ENCODE data around the gene MBLAC1. TPM values are rescaled to one million over a fixed set of nuclear protein-coding genes. Genes with fewer than 3 reads are reported as not detected.

Gene MBLAC1
- total RNA-seq, 1 experiment from 2014 or later = 3.5 TPM

DNA sequence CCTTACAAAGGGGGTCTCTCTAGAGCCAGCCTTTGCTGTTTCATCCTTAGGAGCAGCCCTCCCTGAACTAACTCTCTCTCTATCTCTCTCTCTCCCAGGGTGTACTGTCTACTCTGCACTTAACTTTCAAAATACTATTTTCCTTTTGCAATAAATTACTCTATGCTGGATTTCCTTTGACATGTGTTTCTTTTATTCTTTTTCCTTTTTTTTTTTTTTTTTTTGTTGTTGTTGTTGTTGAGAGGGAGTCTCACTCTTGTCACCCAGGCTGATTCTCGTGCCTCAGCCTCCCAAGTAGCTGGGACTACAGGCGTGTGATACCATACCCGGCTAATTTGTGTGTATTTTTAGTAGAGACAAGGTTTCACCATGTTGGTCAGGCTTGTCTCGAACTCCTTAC is 43.8 kb upstream of the MBLAC1 start:
- CTCF ChIA-PET = interaction anchor here (0.6 to 1.9 kb wide), 28 partner anchors 8 to 326 kb away, joined by 3 to 23 read pairs (median 4); partner anchors contain the start of genes AP4M1, GJC3, GPC2 and MBLAC1
- Mint-ChIP-seq H3K4me3 (peak overlapping the region; percentile 98), H3K36me3 (peaks cover 26% of the 10 kb centered on the region), H3K27me3 (ENCODE audit: low read depth) (no peaks in the 10 kb centered on the region; the same call in 1 of the 2 replicates), H3K4me1 (peaks cover 27% of the 10 kb centered on the region), H3K27ac (peak overlapping the region; percentile 91), H3K9me3 (no peaks in the 10 kb centered on the region)
- DNase-seq (ENCODE audit: low spot score) (no peak), ATAC-seq (peak; percentile 6)
- POLR2A ChIA-PET = interaction anchor here (0.7 to 3.7 kb wide), 7 partner anchors 8 to 466 kb away, joined by 3 to 56 read pairs (median 4); partner anchors contain the start of genes AP4M1, MBLAC1, MCM7 and ZKSCAN1
- TF ChIP-seq, protein P1, sequence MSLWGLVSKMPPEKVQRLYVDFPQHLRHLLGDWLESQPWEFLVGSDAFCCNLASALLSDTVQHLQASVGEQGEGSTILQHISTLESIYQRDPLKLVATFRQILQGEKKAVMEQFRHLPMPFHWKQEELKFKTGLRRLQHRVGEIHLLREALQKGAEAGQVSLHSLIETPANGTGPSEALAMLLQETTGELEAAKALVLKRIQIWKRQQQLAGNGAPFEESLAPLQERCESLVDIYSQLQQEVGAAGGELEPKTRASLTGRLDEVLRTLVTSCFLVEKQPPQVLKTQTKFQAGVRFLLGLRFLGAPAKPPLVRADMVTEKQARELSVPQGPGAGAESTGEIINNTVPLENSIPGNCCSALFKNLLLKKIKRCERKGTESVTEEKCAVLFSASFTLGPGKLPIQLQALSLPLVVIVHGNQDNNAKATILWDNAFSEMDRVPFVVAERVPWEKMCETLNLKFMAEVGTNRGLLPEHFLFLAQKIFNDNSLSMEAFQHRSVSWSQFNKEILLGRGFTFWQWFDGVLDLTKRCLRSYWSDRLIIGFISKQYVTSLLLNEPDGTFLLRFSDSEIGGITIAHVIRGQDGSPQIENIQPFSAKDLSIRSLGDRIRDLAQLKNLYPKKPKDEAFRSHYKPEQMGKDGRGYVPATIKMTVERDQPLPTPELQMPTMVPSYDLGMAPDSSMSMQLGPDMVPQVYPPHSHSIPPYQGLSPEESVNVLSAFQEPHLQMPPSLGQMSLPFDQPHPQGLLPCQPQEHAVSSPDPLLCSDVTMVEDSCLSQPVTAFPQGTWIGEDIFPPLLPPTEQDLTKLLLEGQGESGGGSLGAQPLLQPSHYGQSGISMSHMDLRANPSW (CRISPR knock-in tag; conservative IDR thresholded peaks at IDR 0.05; ENCODE audit: low read depth) = no peak
- TF ChIP-seq IRF2 (CRISPR knock-in tag; IDR thresholded peaks at IDR 0.05; ENCODE audit: borderline replicate concordance, low read depth) = no peak
- TF ChIP-seq NR1H2 (CRISPR knock-in tag; IDR thresholded peaks at IDR 0.05) = no peak
- TF ChIP-seq, protein P2, sequence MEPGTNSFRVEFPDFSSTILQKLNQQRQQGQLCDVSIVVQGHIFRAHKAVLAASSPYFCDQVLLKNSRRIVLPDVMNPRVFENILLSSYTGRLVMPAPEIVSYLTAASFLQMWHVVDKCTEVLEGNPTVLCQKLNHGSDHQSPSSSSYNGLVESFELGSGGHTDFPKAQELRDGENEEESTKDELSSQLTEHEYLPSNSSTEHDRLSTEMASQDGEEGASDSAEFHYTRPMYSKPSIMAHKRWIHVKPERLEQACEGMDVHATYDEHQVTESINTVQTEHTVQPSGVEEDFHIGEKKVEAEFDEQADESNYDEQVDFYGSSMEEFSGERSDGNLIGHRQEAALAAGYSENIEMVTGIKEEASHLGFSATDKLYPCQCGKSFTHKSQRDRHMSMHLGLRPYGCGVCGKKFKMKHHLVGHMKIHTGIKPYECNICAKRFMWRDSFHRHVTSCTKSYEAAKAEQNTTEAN (CRISPR knock-in tag; IDR thresholded peaks at IDR 0.05) = no peak
- no peak for TF ChIP-seq ZBTB21 (CRISPR knock-in tag; IDR thresholded peaks at IDR 0.05; ENCODE audit: borderline replicate concordance)

DNA sequence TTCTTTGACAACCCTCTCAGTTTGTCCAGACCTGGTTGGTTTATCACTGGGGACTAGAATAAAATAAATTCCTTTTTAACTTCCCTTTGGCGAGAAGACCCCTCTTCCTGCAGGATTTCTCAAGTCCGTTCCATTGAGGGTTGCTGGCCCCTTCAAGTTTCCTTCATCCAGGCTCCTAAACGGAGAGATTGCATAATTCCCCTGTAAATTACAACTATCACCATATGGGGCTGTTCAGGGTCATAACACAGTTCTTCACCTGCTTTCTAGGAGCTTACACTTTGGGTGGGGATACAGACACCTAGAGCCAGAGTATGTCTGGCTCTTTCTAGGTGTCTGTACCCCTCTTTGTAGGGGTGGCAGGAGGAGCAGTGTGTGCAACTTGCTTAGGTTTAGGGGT is 41.3 kb upstream of the MBLAC1 start:
- H3K27ac Mint-ChIP-seq = no peak overlapping the region
- H3K4me1 Mint-ChIP-seq = peaks cover 25% of the 10 kb centered on the region
- TF ChIP-seq ZNF232 (CRISPR knock-in tag; IDR thresholded peaks at IDR 0.05) (no peak), ZNF219 (CRISPR knock-in tag; IDR thresholded peaks at IDR 0.05; ENCODE audit: borderline replicate concordance) (no peak), ZNF138 (CRISPR knock-in tag; conservative IDR thresholded peaks at IDR 0.05) (no peak), ELF4 (CRISPR knock-in tag; IDR thresholded peaks at IDR 0.05; ENCODE audit: low read depth) (no peak), EMX1 (CRISPR knock-in tag; IDR thresholded peaks at IDR 0.05) (no peak), ZNF263 (CRISPR knock-in tag; IDR thresholded peaks at IDR 0.05; ENCODE audit: low read depth) (no peak), SMAD4 (CRISPR knock-in tag; IDR thresholded peaks at IDR 0.05) (no peak), ZNF671 (CRISPR knock-in tag; IDR thresholded peaks at IDR 0.05) (no peak), NR1H2 (CRISPR knock-in tag; IDR thresholded peaks at IDR 0.05) (no peak), TP53 (CRISPR knock-in tag; IDR thresholded peaks at IDR 0.05) (no peak), MYBL2 (CRISPR knock-in tag; IDR thresholded peaks at IDR 0.05) (no peak), CREM (CRISPR knock-in tag; IDR thresholded peaks at IDR 0.05) (no peak), RORB (CRISPR knock-in tag; IDR thresholded peaks at IDR 0.05) (no peak), OVOL2 (CRISPR knock-in tag; IDR thresholded peaks at IDR 0.05; ENCODE audit: borderline replicate concordance) (no peak)
- TF ChIP-seq, protein P3, sequence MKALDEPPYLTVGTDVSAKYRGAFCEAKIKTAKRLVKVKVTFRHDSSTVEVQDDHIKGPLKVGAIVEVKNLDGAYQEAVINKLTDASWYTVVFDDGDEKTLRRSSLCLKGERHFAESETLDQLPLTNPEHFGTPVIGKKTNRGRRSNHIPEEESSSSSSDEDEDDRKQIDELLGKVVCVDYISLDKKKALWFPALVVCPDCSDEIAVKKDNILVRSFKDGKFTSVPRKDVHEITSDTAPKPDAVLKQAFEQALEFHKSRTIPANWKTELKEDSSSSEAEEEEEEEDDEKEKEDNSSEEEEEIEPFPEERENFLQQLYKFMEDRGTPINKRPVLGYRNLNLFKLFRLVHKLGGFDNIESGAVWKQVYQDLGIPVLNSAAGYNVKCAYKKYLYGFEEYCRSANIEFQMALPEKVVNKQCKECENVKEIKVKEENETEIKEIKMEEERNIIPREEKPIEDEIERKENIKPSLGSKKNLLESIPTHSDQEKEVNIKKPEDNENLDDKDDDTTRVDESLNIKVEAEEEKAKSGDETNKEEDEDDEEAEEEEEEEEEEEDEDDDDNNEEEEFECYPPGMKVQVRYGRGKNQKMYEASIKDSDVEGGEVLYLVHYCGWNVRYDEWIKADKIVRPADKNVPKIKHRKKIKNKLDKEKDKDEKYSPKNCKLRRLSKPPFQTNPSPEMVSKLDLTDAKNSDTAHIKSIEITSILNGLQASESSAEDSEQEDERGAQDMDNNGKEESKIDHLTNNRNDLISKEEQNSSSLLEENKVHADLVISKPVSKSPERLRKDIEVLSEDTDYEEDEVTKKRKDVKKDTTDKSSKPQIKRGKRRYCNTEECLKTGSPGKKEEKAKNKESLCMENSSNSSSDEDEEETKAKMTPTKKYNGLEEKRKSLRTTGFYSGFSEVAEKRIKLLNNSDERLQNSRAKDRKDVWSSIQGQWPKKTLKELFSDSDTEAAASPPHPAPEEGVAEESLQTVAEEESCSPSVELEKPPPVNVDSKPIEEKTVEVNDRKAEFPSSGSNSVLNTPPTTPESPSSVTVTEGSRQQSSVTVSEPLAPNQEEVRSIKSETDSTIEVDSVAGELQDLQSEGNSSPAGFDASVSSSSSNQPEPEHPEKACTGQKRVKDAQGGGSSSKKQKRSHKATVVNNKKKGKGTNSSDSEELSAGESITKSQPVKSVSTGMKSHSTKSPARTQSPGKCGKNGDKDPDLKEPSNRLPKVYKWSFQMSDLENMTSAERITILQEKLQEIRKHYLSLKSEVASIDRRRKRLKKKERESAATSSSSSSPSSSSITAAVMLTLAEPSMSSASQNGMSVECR (CRISPR knock-in tag; IDR thresholded peaks at IDR 0.05; ENCODE audit: borderline replicate concordance) = no peak
- TF ChIP-seq, protein P4, sequence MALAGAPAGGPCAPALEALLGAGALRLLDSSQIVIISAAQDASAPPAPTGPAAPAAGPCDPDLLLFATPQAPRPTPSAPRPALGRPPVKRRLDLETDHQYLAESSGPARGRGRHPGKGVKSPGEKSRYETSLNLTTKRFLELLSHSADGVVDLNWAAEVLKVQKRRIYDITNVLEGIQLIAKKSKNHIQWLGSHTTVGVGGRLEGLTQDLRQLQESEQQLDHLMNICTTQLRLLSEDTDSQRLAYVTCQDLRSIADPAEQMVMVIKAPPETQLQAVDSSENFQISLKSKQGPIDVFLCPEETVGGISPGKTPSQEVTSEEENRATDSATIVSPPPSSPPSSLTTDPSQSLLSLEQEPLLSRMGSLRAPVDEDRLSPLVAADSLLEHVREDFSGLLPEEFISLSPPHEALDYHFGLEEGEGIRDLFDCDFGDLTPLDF (CRISPR knock-in tag; IDR thresholded peaks at IDR 0.05) = no peak
- TF ChIP-seq, protein P5, sequence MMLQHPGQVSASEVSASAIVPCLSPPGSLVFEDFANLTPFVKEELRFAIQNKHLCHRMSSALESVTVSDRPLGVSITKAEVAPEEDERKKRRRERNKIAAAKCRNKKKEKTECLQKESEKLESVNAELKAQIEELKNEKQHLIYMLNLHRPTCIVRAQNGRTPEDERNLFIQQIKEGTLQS (CRISPR knock-in tag; conservative IDR thresholded peaks at IDR 0.05) = no peak
- TF ChIP-seq, protein P6, sequence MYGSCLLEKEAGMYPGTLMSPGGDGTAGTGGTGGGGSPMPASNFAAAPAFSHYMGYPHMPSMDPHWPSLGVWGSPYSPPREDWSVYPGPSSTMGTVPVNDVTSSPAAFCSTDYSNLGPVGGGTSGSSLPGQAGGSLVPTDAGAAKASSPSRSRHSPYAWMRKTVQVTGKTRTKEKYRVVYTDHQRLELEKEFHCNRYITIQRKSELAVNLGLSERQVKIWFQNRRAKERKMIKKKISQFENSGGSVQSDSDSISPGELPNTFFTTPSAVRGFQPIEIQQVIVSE (CRISPR knock-in tag; IDR thresholded peaks at IDR 0.05; ENCODE audit: borderline replicate concordance) = no peak
- TF ChIP-seq, protein P7, sequence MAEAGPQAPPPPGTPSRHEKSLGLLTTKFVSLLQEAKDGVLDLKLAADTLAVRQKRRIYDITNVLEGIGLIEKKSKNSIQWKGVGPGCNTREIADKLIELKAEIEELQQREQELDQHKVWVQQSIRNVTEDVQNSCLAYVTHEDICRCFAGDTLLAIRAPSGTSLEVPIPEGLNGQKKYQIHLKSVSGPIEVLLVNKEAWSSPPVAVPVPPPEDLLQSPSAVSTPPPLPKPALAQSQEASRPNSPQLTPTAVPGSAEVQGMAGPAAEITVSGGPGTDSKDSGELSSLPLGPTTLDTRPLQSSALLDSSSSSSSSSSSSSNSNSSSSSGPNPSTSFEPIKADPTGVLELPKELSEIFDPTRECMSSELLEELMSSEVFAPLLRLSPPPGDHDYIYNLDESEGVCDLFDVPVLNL (CRISPR knock-in tag; IDR thresholded peaks at IDR 0.05; ENCODE audit: borderline replicate concordance, low read depth) = no peak
- ChIA-PET CTCF (no interaction called here), POLR2A (no interaction called here)
- no peak for DNase-seq (ENCODE audit: low spot score)
- H3K9me3 Mint-ChIP-seq = no peaks in the 10 kb centered on the region
- no peaks in the 10 kb centered on the region; the same call in 1 of the 2 replicates for H3K27me3 Mint-ChIP-seq (ENCODE audit: low read depth)
- peaks cover 8% of the 10 kb centered on the region for H3K36me3 Mint-ChIP-seq
- H3K4me3 Mint-ChIP-seq = no peak overlapping the region
- ATAC-seq = no peak
